ENCODE data around the gene NRP1.

DNA sequence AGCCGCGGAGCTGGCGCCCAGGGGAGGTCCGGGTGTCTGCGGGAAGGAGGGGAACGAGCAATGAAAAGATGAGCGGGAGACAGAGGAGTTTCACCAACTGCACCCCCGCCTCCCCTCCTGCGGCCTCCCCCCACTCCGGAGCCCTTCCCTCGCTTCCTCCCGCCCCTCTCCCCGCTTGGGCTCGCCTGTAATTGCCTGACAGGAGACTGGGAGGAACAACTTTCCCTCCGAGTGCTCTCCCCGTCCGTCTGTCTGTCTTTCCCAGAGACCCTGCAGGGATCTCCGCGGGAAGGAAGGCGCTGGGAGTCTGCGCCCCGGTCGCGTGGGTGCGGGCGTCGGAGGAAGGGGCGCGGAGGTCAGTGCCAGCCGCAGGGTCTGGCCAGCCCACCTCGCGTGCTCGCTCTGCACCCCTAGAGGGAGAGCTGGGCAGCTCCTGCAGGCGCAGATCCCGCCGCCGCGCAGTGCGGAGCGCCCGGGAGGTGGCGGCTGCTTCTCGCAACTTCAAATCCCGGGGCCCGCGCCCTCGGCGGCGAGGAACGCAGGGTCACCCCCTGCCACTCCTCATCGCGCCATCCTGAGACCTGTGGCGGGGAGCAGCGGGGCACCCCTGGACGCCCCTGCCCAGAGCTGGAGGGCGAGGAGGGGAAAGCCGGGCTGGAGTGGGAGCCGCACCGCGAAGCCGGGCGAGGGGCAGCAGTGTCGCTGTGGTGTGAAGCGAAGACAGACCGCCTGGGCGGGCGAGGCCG, 511 bp upstream of the NRP1 start:
- TF ChIP-seq, protein P1, sequence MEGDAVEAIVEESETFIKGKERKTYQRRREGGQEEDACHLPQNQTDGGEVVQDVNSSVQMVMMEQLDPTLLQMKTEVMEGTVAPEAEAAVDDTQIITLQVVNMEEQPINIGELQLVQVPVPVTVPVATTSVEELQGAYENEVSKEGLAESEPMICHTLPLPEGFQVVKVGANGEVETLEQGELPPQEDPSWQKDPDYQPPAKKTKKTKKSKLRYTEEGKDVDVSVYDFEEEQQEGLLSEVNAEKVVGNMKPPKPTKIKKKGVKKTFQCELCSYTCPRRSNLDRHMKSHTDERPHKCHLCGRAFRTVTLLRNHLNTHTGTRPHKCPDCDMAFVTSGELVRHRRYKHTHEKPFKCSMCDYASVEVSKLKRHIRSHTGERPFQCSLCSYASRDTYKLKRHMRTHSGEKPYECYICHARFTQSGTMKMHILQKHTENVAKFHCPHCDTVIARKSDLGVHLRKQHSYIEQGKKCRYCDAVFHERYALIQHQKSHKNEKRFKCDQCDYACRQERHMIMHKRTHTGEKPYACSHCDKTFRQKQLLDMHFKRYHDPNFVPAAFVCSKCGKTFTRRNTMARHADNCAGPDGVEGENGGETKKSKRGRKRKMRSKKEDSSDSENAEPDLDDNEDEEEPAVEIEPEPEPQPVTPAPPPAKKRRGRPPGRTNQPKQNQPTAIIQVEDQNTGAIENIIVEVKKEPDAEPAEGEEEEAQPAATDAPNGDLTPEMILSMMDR (conservative IDR thresholded peaks at IDR 0.05; ENCODE audit: low read depth, low read length), result peak; percentile 91
- no peak for TF ChIP-seq EZH2 (IDR thresholded peaks at IDR 0.05; ENCODE audit: low read length, unreplicated experiment)

Data from PC-3 (cell line).